HG03469 (cell line): ENCODE results near the gene UVRAG.

Experiments used
- ATAC-seq: cut with Tn5 transposase; IDR thresholded peaks from one replicate; pipeline ENCODE4 v1.9.1; 2021; ENCODE audit warnings: mild to moderate bottlenecking, moderate library complexity, moderate number of reproducible peaks; ENCODE audit not compliant: unreplicated experiment

The UVRAG gene

DNA sequence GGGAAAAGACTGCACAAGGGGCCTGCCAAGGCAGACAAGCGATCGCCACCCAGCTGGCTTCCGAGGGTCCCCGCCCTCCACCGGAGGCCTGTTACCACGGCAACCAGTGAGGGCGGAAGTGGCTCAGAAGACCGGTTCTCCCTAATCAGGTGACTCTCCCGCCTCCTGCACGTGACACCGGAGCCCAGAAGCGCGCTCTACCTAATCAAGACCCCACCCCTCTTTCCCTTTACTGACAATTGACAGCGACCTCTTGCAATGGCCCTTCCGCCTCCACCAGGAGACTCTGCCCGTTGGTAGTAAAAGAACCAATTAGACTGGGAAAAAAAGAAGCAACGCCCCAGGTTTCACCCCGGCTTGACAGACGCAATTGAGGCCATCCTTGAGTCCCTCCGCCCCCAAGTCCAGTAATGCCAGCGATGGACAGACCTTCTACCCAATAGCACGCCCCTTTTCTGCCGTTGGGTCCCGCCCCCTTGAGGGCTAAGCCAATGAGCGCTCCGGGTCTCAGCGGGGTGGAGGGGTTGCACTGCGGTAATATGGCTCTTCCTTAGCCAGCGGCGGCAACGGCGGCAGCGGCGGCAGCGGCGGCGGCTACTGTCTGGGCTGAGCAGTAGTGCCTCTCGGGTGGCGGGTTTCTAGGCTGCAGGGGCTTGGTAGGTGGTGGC is at the start of gene UVRAG:
UVRAG (plus strand) TSS at position 534 of the 668 bp plus-strand sequence. CDS start 198 bp downstream, outside the sequence.
- peak; percentile 55 for ATAC-seq

DNA sequence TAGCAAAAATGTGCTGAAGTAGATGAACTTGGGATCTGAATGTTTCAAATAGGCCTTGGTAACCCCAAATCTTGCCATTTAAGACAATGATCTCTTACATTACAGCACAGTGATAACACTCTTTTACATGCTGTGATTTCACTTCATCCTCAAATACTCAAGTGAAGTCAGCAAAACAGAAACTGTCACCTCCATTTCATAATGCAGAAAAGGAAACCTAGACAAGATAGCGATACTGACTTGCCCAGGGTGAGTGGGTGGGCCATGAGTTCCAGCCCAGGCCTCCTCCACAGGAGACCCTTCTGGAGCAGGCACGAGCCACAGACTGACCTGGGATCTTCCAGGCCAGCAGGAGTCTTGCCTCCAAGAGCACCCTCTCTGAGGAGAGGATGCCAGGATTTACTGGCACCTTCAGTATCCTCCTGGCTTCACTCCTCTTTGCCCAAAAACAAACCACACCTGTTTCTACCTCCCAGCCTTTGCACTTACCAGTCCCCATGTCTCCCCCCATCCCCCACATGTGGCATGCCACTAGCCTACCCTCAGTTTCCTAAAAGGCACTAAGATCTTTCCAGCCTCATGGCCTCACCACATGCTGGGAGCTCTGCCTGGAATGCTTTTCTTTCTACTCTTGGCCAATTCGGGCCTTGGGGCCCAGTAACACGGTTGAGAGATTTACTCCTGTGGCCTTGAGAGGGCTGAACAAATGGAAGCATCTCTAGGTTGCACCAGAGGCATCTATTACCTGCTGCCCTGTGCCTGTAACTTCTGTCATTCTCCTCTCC is 48.4 kb upstream of the UVRAG start:
- no peak for ATAC-seq

DNA sequence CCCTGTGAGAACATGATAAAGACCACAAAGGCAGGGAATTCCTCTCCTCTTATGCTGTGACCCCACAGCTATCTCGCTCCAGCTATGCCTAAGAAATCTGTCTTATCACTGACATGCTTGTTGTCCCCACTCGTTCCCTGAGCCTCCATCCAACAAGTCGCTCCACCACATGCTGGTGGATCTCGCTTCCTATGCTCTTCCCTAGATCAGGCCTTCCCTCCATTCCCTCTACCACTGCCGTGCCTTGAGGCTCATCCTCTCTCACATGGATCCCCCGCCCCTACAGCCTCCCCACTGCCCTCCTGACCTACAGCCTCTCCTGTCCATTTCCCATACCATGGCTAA is 47.8 kb upstream of the UVRAG start:
- no peak for ATAC-seq

DNA sequence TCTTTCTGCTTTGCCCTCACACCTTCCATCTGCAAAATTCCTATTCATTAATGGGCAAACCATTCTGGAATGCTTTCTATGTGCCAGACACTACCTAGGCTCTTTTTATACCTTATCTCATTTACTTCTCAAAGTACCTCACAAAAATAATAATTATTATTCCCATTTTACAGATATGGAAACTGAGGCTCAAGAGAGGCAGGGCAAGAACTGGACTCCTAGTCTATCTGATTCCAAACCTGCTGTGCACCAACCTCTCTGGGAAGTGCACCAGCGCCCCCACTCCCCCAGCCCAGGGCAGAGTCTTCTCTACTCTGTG is 47.3 kb upstream of the UVRAG start:
- no peak for ATAC-seq

DNA sequence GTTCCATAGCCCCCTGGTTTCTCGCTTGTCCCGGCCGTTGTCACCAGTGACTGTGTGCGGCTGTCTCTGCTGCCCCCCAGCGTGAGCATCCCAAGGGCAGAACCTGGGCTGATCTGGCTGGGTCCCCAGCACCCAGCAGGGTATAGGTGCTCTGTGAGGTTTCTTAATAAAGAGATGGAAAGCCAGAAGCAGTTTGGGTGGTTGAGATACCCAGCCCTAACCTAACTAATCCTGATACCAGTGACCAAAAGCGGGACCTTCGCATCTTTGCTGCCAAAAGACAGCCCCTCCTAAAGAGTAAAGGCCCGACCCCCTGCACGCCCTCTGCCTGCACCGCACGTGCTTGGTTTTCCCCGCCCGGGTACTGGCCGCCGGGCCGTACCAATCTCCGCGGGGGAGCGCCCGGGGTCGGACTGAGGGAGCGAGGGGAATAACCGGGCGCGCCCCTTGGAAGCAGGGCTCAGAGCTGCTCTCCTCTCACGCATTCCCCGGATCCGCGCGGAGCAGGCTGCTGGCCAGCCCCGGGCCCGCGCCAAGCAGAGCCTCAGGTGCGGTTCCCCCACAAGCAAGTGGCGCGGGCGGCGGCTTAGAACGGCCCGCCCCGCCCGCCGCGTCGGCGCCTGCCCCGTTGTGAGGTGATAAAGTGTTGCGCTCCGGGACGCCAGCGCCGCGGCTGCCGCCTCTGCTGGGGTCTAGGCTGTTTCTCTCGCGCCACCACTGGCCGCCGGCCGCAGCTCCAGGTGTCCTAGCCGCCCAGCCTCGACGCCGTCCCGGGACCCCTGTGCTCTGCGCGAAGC is 46.7 kb upstream of the UVRAG start, which contains the start of gene DGAT2:
DGAT2 (plus strand) TSS at position 667 of the 797 bp plus-strand sequence. CDS start 214 bp downstream, outside the sequence.
- peak; percentile 39 for ATAC-seq

DNA sequence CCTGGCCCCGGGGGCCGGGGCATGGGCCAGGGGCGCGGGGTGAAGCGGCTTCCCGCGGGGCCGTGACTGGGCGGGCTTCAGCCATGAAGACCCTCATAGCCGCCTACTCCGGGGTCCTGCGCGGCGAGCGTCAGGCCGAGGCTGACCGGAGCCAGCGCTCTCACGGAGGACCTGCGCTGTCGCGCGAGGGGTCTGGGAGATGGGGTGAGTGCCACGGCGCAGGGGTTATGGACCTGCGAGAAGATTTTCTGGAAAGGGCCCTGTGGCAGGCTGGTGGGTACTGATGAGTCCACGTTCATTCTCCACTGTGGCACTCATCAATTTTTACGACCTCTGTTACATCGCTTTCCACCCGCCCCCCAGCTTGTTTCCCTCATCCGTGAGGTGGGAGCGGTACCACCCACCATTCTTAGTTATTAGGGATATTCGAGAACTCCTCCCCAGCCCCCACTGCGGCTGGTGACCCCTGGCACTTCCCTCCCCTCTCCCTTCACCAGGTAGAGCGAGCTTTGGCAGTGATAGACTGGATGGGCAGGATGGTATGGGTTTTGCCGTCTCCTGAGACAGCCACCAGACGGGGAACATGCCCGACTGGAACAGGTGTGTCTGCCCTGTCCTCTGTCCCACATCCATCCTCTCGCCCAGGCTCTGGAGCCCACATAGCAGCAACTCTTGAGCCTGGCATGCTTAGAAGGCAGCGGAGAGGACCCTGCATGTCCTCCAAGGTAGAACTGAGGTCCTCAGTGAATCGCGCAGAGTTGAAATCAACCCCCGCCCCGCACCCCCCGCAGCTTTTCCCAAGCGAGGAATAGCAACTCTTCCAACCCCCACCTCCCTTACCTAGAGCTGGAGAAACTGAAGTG is 45.9 kb upstream of the UVRAG start:
- ATAC-seq: peak; percentile 1

DNA sequence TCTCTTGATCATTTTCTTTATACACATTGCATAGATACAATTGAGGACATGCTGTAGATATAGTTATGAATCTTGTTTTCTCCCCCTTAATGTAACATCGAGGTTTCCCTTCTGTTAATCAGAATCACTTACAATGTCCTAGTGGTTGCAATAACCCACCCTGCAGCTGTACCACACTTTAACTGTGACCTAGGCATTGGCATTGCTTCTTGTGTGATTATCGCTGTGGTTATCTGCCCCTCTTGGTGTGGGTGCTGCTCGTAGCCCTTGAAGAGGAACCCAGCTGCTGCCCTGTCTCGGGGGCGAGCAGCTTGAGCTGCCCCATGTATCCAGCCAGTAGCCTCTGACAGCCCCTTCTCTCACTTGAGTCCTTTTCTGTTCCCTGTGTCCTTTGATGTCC is 44.9 kb upstream of the UVRAG start:
- no peak for ATAC-seq

DNA sequence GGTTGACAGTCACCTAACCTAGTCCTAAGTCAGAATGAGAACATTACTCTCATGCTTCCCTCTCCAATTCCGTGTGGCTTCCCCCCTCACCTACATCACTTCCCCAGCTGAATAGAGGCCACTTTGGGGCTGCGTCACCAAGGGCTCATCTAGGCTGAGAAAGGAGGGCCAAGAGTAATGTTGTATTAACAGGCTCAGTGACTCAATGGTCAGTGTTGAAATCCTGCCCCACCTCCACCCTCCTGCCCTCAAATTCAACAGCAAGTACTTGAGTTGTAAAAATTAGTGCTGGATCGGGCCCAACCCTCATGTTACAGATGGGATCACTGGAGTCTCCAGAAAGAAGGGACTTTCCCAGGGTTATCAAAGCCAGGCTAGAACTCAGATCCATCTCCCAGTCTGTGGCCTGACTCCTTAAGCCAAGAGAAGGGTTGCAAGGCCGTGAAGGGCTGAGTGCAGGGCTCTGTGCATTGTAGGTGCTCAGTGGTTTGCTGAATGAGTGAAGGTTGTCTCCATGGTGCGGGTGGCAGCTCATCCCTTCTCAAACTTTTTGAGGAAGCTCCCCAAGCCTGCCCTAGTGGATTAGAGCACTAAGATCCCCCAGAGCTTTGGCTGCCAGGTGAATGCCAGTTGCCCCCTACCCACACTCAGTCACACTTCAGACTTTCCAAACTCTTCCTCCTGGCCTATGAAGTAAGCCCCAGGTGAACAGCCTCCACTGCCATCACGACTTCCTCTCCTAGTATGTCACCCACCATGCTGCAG is 43.2 kb upstream of the UVRAG start:
- no peak for ATAC-seq

DNA sequence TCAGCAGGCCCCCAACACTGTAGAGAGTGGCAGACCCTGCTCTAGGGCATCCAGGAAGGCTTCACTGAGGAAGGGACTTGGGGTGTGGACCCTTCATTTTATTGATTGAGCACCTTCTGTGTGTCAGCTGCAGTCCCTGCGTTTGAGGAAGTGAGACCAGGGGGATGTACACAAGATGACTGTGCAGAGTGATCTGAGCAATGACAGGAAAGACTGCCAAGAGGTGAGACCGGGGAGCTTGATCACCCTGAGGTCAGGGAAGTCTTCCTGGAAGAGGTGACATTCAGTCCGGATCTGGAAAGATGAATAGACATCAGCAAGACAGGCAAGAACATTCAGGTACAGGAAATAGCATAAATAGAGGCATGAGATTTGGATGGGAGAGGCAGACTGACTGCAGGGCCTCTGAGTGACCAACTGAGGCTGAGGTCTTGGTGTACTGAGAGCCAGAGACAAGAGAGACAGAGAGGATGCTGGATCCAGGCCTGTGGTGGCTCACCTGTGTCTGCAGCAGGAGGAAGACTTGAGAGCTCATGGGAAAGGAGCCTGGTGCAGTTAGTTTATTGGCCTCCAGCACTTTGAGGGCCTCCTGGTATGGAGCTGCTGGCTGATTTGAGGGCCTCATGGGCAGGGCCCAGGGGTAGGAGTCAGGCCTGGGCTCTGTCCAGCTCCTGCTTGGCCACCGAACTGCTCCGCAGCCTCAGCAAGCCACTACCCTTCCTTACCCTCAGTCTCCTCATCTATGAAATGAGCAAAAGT is 41.2 kb upstream of the UVRAG start:
- peak; percentile 81 for ATAC-seq

DNA sequence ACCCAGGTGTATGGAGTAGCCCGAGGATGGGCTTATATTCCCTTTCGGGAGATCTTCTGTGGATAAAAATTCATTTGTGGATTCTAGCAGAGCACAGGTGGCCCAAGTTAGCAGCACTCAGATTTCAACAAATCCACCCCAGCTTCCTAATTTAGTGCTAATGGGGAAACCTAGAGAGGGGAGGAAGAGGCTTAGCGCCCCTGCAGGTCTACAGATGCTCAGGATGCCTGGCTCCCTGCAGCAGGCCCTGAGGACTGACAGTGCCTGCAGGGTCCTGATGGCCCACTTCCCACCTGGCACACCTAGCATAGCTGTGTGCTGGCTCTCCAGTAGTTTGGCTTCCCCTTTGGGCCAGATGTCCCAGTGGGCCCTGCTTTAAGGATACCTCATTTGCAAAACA is 40.0 kb upstream of the UVRAG start:
- no peak for ATAC-seq

DNA sequence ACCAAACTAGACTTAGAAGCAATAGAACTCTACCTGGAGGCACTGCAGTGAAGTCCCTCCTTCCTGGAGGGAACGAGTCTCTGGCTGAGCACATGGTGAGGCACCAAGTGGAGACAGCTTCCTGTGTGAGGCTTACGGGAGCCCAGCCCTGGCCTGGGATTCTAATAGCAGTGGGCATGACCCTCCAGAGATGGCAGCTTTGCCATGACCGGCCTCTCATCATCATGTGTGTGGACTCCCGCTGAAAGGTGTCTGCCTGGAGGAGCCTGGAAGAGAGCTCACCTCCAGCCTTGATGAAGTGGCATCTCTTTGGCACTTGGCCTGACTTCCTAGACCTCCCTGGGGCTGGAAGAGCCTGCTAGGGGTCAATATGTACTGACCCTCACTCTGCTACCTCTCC is 38.5 kb upstream of the UVRAG start:
- ATAC-seq: no peak

DNA sequence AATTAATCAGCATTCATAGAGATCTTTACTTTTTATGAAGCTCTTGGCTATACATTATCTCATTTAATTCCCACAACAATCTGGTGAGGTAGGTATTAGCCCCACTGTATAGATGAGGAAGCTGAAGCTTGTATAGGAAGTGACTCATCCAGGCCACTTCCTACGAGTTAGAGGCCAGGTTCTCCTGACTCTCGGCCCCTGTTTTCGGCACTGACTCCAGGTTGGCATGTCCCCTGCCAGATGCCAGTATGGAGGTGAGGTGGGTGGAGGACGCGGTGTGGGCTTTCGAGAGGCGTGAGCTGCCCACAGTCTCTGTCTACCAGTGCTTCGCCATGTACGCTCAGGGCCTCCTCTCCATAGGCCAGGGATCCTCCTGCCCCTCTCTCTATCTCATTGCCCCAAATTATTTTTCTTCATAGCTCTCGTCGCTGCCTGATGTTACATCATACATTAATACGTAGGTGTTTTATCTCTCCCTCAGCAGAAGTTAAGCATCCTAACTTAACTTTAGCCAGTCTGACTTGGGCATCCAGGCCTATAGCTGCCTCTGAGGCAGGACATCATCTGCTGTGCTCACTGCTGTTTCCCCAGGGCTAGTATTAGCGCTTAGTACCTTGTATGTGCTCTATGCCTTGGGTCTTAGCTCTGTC is 37.4 kb upstream of the UVRAG start:
- no peak for ATAC-seq

DNA sequence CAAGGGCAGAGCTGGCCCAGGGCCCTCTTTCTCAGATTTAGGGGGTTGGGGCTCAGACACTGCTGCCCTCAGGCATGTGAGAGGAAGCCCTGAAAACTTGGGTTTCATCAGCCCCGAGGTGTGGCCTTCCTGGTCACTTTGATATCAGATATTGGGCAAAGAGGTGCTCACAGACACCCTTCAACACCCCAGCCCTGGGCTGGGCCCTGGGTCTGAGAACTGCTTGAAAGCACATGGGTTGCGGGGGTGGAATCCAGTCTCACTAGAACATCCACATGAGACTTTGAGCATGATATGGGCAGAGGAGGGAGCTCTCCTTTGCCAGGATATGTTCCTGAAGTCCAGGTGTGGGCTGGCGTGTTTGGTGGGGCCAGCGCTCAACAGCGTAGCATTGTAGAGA is 36.0 kb upstream of the UVRAG start:
- no peak for ATAC-seq

DNA sequence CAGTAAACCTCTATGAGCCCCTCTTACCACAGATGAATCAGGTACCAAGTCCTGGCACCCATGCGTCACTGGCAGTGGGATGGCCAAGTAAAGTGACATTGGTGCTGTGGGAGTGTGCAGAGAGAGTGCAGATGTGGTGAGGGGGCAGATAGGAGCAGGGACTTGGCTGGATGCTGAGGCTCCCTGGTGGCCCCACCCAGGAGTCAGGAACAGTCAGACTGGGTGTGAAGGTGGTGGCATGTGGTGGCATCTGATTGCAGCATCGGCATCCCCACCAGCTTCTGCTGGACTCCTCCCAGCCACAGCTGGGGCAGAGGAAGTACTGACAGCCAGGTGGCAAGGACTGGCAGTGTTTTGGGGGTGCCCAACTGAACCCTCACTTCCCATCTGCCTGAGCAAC is 35.0 kb upstream of the UVRAG start:
- no peak for ATAC-seq

DNA sequence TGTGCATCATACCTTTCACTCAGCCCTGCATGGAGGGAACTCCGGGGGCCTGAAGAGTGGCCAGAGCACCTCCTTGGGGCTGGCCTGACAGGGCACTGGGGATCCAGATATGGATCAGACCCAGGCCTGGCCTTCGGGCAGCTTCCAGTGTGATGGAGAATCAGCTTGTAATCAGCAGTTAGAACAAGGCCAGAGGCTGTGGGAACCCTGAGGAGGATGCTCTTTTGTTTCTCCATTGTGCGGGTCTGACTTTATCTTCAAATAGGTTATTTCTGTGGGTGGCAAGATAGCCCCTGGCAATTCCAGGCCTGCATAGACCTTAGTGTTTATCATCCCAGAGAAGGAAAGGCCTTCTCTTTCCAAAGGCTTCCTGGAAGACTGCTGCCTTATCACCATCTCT is 34.1 kb upstream of the UVRAG start:
- no peak for ATAC-seq

DNA sequence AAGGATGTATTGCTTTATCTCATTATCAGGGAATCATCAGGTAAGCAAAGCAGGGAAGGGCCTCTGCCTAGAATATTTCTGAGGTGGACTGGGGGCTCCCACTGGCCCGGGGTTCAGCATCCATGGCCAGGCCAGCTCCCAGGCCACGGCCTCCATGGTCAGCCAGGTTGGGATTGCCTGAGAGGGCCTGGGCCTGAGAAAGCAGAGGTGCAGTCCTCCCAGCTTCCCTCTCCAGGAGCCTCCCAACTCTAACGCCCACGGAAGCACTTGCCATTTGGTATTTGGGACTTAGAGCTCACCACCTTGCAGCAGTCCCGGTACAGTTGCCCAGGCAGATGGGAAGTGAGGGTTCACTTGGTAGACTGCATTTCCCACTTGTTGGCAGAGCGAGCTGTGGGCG is 33.7 kb upstream of the UVRAG start:
- ATAC-seq: no peak

DNA sequence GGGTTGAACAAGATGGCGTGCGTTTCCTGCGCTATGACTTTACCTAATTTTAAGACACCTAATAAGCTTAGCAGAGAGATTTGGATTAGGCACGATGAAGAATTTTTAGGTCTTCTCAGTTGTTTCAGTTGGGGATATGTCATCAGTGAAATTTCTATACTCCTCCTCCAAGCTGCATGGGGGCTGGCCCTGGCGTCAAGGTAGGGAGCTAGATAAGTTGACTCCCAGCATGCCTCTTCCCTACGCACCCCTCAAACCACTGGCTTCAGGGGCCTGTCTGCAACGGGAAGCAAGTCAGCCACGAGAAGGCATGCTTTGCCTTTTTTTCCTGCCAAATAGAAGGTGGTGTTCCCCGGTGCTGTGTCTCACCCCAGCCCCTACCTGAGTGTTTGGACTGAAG is 33.2 kb upstream of the UVRAG start:
- ATAC-seq: no peak

DNA sequence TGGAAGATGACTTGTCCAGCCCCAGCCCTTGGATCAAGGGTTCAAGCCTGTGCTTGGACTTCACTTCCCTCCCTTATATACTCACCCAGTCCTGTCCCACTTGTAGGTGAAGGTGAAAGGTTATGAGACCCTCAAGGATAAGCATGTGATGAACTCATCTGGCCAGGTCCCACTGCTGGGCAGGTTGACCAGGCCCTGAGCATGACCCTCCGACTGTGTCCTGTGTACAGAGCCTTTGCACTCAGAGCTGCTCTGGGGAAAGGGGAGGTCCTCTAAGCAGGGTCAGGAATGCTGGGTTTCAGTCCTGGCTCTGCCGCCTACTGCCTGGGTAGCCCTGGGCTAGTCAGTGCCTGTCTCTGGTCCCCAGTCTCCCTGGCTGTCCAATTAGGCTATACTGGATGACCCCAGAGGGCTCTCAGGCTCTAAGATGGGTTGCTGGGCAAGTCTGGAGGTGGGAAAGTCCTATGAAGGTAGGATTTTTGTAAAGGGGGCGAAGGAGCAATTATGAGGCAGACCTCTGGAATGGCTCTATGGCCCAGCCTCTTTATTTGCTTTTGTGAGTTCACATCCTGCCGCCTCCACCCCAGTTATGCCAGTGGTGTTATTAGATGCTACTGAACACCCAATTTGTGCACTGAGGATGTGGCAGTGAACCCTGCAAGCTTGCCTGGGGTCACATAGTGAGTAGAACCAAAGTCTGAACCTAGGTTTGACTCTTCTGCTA is 32.3 kb upstream of the UVRAG start:
- no peak for ATAC-seq
